NCI-H69 (cell line): ENCODE results near the gene TFDP2.
"Not testable (repeated sequence)": the region's sequence is repeated elsewhere in the genome, so short reads cannot be mapped to it uniquely, and the experiment has no call there.

Source experiments
- DNase-seq: peaks from one replicate; lab custom pipeline; 2025; lab: John Stamatoyannopoulos, UW

Gene TFDP2

DNA sequence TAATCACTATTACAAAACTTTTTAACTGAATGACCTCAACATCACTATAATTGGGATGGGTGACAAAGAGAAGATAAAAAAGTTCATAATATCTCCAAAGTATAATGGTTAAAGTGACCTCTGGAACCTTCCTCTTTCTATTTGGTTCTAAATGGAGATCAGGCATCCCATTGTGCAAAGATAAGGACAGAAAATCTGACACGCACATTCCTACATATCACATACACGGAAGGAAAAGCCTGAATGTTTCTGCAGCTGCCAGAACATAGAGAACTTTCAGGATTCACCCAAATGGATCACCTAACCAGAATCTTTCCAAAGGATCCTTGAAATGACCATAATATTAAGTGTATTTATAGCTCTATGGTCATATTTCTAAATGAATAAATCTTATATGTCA lies 128.2 kb downstream of the TFDP2 start:
- DNase-seq, result no peak

DNA sequence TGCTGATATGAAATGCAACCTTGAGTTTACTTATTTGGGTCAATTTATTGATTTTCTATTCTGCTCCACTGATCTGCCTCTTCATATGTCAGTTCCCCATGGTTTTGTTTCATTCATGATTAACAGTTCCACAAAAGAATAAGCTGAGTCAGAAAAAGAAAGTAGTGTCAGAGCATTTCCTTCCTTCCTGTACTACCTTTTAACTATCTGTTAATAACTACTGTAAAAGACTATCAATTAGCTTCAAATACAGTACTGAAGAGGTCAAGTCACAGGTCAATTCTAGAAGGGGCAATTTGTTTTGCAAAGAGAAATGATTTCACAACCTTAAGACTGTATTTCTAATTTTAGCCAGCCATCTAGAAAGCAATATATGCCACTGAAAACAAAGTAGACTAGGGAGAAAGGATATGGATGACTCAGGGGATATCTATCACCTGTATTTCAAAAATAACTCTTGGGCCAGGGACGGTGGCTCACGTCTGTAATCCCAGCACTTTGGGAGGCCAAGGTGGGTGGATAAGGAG lies 129.5 kb downstream of the TFDP2 start:
- DNase-seq, result no peak

DNA sequence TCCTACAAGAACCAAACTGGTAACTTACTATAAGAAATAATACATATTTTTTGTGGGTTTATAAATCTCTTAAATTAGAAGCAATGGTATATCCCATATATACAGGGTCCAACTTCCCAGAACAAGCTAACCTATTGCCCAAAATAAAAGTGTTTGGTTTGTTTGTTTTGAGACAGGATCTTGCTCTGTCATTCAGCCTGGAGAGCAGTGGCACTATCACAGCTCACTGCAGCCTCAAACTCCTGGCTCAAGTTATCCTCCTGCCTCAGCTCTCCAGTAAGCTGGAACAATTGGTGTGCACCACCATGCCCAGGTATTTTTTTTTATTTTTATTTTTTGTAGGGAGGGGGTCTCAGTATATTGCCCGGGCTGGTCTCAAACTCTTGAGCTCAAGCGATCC lies 135.4 kb downstream of the TFDP2 start:
- DNase-seq, result no peak

DNA sequence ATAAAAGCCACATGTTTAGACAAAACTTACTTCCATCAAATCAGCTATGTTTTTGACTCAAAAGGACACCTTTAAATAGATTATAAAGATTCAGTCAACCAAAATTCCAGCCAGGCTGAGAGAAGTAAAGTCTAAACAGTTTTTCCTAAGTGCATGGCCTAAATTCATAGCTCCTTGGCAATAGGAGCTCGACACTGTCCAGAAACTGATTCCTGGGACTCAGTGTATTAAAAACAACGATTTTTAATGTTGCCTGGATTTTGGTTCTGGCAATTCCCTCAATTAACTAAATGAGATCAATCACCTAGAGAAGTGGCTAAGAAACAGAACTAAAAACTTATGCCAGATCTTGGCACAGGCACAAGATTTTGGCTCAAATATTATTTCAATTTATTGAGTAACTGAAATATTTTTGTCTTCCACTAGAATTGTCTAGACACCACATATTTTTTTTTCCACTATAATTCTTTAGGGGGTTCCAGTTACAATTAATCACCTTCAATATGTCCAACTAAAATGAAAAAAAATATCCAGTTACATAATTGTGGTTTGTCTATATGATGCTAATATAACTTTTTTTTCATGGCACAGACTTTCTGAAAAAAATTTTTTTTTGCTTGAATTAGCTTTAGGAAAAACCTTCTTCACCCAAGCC lies 135.9 kb downstream of the TFDP2 start:
- no peak for DNase-seq

DNA sequence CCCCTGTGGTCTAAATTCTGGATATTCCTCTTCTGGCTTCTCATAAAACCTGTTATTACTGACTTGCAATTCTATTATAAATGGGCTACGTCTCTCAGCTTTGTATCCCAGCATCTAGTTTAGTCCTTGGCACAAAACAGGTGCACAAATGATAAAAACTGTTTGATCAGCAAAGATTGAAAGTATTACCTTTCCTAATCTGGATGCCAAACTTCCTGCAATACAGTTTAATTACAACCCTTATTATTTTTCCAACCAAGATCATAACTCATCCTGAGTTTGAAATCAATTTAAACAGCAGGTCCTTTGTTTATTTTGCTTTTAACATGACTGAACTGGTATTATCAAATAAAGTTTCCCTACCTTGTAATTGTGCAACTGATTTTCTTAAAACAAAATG lies 140.3 kb downstream of the TFDP2 start:
- DNase-seq, result peak; percentile 82

DNA sequence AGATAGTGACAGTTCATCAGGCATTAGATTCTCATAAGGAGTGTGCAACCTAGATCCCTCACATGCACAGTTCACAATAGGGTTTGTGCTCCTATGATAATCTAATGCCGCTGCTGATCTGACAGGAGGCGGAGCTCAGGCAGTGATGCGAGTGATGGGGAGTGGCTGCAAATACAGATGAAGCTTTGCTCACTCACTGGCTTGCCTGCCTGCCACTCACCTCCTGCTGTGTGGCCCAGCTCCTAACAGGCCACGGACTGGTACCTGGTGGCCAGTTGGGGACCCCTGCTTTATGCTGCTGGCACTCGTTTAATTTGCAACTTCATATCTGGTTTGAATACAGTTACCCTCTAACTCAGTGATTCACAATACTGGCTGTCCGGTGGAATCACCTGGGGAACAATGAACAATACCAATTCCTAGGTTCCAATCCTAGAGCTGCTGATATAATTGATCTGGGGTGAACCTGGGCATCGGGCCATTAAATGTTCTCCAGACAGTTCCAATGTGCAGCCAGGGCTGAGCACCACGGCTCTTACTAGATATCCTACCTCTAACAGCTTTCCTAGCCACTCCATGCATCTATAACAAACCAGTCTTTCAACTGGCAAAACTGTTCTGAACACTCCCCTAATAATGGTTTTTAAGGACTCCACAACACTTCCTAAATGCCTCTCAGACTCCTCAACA lies 141.5 kb downstream of the TFDP2 start:
- DNase-seq, result peak; percentile 36

DNA sequence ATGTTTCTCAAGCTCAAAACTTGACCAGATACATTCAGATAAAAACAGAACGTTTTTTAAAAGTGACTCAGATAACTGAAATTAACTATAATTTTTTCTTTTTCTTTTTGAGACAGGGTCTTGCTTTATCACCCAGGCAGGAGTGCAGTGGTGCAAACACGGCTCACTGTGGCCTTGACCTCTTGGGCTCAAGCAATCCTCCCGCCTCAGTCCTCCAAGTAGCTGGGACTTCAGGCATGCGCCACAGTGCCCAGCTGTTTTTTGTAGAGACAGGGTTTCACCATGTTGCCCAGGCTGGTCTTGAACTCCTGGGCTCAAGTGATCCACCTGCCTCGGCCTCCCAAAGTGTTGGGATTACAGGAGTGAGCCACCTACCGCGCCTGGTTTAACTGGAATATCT lies 144.4 kb downstream of the TFDP2 start:
- DNase-seq, result not testable (repeated sequence)

DNA sequence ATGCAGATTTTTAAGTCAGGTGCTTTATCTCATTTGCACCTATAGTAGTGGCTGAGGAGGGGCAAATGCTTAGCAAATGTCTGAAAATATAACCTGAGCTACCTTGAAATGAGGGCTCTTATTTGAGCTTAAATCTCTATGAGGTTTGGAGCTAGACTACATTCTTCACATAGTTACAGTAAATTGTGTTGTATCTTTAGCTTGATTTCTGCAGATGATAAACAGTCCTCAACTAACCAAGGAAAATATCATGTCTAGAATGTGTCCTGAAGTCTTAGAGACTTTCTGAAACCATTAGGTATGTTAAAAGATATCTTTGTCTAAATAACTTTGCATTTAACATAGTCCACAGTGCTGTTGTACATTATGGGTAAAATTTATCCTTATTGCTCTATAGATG lies 145.3 kb downstream of the TFDP2 start:
- DNase-seq, result no peak

DNA sequence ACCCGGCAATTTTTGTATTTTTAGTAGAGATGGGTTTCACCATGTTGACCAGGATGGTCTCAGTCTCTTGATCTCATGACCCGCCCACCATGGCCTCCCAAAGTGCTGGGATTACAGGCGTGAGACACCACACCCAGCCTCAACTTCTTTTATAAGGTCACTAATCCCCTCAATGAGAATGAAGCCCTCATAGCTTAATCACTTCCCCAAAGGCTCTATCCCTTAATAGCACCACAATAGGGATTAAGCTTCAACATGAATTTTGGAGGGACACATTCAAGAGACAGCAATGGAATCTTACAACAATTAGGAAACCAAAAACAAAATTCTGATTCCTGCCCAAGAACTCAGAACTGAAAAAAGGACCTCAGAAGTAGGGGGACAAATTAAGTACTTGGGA lies 146.1 kb downstream of the TFDP2 start:
- no peak for DNase-seq

DNA sequence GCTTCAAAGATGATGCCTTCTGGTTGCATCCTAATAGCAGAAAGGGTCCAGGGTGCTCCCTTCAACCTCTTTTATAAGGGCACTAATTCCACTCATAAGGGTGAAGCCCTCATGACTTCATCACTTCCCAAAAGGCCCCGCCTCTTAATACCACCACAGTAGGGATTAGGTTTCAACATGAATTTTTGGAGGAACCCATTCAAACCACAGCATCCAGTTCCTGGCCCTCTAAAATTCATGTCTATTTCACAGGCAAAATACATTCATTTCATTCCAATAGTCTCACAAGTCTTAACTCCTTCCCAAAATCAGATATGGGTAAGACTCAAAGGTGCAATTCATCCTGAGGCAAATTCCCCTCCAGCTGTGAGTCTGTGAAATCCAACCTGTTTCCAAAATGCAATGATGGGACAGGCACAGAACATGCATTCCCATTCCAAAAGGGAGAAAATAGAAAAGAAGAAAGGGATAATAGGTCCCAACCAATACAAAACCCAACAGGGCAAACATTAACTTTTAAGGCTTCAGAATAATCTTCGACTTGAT lies 148.9 kb downstream of the TFDP2 start:
- no peak for DNase-seq

DNA sequence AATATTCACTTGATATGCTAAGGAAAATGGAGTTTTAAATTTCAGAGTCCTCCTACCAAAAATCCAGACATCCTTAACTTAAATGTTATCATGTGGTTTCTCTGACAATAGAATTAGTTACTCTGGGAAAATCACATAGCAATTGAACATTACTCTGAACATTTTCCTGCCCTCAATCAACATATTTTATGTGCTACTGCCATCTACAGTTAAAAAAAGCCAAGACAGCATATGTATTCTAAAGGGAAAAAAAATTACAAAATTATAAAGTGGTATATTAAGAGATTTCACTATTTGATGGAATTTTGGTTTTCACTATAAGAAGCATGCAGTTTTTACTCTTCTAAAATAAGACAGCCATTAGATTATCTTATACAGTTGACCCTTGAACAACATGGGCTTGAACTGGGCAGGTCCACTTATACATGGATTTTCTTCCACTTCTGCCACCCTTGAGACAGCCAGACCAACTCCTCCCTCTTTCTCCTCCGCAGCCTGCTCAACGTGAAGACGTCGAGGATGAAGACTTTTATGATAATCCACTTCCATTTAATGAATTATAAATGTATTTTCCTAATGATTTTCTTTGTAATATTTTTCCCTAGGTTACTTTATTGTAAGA lies 150.6 kb downstream of the TFDP2 start:
- DNase-seq, result peak; percentile 4

DNA sequence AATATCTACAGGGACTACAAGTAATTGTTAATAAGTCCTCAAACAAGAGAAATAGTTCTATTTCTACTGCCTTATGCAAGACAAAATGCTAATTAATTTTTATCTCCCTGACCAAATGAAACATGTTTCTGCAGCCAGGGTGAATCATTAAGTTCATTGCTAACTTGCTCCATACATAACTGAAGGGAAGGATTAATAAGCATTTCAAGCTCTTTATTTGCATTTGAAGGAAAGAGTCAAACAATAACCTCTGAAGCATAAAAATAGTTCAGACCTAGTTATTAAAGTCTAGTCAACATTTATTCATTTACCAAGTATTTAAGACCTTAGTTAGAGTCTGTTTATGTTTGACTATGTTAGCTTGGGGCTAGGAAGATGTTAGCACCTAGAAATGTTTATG lies 152.9 kb downstream of the TFDP2 start:
- no peak for DNase-seq

DNA sequence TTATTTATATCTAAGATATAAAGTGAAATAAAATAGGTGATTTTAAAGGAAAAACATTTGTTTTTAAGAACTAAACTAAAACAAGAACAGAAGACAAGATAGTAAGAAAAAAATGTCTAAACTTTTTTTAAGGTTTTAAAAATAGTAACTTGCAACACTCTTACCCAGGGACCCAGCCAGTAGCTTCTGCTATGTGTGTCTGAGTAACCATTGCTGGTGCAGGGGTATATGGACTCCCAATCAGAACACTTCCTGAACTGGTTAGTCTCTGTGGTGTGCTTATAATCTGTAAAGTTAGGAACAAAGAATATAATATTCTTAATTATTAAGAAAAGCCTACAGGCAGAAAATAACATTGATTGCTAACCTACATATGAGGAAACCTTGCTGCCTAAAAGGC lies 154.5 kb downstream of the TFDP2 start:
- no peak for DNase-seq

DNA sequence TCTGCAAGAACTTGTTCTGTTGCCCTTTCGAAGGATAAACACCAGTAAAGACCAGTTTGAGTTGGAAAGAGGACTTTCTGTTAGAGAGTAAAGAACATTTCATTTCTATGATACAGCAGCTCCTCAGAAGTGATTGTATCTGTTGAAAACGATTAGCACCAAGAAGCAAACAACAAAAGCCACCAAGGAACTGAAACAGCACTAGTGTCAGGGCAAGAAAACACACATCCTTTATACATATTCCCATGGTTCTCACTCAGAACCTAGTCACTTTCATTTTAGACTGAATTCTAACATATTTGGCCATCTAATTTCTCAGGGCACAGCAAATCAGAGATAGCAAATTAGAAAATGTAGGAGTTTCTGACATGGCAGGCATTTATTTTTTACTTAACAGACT lies 156.8 kb downstream of the TFDP2 start:
- DNase-seq, result no peak

DNA sequence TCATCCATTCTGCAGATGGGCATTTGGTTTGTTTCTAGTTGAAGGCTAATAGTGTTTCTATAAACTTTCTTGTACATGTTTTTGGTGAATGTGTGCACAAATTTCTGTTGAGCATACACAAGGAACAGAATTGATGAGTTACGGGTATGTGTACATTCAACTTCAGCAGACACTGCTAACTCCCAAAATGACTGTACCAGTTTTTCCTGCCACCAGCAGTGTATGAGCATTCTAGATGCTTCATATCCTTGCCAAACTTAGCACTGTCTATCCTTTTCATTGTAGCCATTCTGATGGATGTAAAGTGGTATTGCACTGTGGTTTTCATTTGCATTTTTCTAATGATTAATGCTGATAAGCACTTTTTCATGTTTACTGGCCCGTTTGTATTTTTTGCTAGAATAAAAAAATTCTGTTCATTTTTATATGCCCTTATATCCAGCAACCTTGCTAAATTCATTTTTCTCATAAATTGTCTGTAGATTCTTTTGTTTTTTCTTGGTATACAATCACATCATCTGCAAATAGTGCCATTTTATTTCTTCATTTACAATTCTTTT lies 162.7 kb downstream of the TFDP2 start:
- no peak for DNase-seq

DNA sequence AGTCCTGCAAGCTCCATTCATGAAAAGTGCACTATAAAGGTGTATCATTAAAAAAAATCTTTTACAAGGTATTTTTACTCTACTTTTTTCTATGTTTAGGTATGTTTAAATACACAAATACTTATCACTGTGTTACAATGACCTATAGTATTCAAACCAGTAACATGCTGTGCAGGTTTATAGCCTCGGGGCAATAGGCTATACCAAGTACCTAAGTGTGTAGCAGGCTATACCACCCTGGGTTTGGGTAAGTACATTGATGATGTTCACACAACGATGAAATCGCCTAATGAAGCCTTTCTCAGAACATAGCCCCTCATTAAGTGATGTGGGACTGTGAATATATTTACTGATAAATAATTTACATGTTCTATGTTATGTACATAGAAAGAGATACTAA lies 168.3 kb downstream of the TFDP2 start:
- DNase-seq, result peak; percentile 54

DNA sequence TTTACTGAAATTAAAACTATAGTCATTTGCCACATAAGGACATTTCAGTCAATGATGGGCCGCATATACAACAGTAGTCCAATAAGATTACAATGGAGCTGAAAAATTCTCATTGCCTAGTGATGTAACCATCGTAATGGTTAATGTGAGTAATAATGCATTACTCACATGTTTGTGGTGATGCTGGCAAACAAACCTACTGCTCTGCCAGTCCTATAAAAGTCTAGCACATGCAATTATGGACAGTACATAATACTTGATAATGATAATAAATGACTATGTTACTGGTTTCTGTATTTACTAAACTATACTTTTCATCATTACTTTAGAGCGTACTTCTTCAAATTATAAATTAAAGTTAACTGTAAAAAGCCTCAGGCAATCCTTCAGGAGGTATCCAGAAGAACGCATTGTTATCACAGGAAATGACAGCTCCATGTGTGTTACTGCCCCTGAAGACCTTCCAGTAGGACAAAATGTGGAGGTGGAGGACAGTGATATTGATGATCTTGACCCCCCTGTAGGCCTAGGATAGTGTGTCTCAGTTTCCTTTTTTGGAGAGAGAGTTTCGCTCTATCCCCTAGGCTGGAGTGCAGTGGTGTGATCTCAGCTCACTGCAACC lies 170.2 kb downstream of the TFDP2 start:
- DNase-seq, result peak; percentile 8

DNA sequence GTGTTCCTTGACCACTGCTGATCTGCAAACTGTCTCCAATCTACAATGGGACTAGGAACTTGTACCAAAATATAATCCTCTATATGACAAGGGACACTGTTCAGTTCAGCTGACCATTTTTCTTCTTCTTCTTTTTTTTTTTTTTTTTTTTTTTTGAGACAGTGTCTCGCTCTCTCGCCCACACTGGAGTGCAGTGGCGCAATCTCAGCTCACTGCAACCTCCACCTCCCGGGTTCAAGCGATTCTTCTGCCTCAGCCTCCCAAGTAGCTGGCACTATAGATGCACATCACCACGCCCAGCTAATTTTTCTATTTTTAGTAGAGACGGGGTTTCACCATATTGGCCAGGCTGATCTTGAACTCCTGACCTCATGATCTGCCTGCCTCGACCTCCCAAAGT lies 174.6 kb downstream of the TFDP2 start:
- DNase-seq, result not testable (repeated sequence)

DNA sequence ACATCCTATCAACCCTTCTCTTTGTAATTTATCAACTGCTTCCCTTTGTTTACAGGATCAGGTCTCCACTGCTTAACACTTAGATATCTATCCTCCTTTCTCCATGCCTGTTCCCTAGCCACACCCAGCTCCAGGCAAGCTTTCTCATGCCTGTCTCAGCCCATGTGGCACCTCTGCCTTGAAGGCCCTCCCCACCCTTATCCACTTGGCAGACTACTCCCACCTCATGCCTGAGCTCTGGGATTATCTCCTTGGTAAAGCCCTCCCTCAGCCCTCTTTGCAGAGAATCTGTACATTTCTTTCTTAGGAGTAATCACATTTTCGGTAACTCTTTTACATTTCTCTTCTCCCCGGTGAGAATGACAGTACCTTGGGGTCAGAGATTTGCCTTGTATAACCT lies 176.9 kb downstream of the TFDP2 start:
- no peak for DNase-seq

DNA sequence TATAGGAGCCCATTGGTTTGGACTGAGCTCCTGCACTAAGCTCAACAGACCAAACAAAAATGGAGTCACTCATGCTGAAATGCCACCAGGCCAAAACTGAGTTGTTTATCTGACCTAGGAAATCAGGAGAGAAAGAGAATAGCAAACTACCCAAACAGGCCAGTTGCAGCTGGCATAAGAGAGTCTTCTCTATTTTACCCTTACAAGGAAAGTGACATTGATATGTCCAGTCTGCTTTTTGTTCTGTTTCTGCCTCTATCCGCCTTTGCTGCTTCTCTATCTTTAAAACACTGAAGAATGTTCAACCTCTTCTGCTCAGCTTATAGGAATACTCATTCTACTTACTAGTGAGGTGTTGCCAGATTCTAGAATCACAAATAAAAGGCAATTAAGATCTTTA lies 177.8 kb downstream of the TFDP2 start:
- no peak for DNase-seq

DNA sequence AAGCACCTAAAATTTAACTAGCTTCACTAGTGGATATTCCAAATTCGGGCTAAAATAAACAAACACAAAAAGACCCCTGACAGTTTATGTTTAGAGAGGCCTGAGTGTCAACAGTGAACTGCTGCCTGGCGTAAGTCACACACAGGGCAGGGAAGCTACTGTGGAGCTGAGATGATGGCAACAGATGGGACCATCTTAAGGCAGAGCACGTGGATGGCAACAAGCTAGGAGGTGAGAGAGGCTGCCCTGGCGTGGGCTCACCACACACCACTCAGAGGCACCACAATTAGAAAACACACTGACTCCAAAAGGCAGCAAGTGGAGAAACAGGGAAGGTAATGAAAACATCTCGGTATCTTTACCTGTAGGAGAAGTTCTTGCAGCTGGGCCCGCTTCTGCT lies 179.6 kb downstream of the TFDP2 start:
- peak; percentile 7 for DNase-seq

DNA sequence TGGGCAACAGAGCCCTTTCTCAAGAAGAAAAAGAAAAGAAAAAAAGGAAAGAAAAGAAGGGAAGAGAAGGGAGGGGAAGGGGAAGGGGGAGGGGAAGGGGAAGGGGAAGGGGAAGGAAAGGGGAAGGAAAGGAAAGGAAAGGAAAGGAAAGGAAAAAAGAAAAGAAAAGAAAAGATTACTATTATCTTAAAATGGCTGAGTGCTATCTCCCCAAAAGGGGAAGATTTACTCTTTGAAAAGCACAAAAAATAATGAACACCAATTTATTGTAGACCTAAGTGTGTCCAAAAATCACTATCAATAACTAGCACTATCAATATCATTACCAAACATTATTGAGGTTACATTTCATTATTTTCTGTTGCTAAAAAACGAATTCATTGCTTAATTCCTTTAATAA lies 183.9 kb downstream of the TFDP2 start:
- no peak for DNase-seq
